Smooth muscle cell (in vitro differentiated cells): ENCODE measurements around the gene PPP2R2D. TPM values are rescaled to one million over a fixed set of nuclear protein-coding genes. Genes with fewer than 3 reads are reported as not detected.
"Not testable (repeated sequence)": the region's sequence is repeated elsewhere in the genome, so short reads cannot be mapped to it uniquely, and the experiment has no call there.

Experiments used
- DNase-seq: peaks from one replicate; lab custom pipeline; 2025; ENCODE audit not compliant: unreplicated experiment; lab: John Stamatoyannopoulos, UW
- H2AFZ ChIP-seq: fragments of 200-600 bp; sonication (generic); 2 replicates; pipeline ENCODE4 v1.6.0; 2016; ENCODE audit warnings: antibody characterized with exemption, low read depth, mild to moderate bottlenecking
- H3F3A ChIP-seq: fragments of 200-600 bp; sonication (generic); 2 replicates; pipeline ENCODE4 v1.6.0; 2017; ENCODE audit warnings: antibody characterized with exemption, low read depth
- H3K27ac ChIP-seq: fragments of 200-600 bp; sonication (generic); 2 replicates; pipeline ENCODE4 v1.5.1; 2016; ENCODE audit warnings: low read depth, mild to moderate bottlenecking
- H3K27me3 ChIP-seq: fragments of 200-600 bp; sonication (generic); 2 replicates; pipeline ENCODE4 v1.6.1; 2016; ENCODE audit warnings: low read depth, mild to moderate bottlenecking
- H3K36me3 ChIP-seq: fragments of 200-600 bp; sonication (generic); 2 replicates; pipeline ENCODE4 v1.5.1; 2016; ENCODE audit warnings: low read depth
- H3K4me1 ChIP-seq: fragments of 200-600 bp; sonication (generic); 2 replicates; pipeline ENCODE4 v1.5.1; 2016; ENCODE audit warnings: low read depth
- H3K4me2 ChIP-seq: fragments of 200-600 bp; sonication (generic); 2 replicates; pipeline ENCODE4 v1.6.0; 2016; ENCODE audit warnings: mild to moderate bottlenecking
- H3K4me3 ChIP-seq: fragments of 200-600 bp; sonication (generic); 2 replicates; pipeline ENCODE4 v1.5.1; 2016; ENCODE audit warnings: mild to moderate bottlenecking
- H3K79me2 ChIP-seq: fragments of 200-600 bp; sonication (generic); 2 replicates; pipeline ENCODE4 v1.6.0; 2016; ENCODE audit warnings: low read depth, mild to moderate bottlenecking
- H3K9ac ChIP-seq: fragments of 200-600 bp; sonication (generic); 2 replicates; pipeline ENCODE4 v1.6.0; 2016; ENCODE audit warnings: low read depth
- H3K9me3 ChIP-seq: fragments of 200-600 bp; sonication (generic); replicated peaks from 2 replicates; pipeline ENCODE4 v1.5.1; 2016; ENCODE audit warnings: low read depth
- H4K20me1 ChIP-seq: fragments of 200-600 bp; sonication (generic); 2 replicates; pipeline ENCODE4 v1.6.0; 2016; ENCODE audit warnings: low read depth
- WGBS: methylation state at CpG from one replicate; pipeline ENCODE4 v1.1.7; 2016; ENCODE audit warnings: low lambda C conversion rate; 5-methylcytosine and 5-hydroxymethylcytosine counted together
- polyA plus RNA-seq: library from polyadenylated mRNA; unstranded; fragments of >200 nt; fragmentation: Nextera tagmentation; extraction: Ambion mirVana; gene quantifications from 2 replicates; pipeline ENCODE4 v1.2.1, GENCODE V29; 2016
- total RNA-seq: library from RNA; depleted of rRNA; stranded (reverse); fragments of >200 nt; gene quantifications from 2 replicates; pipeline ENCODE4 v1.2.3, GENCODE V29; 2014
- TF ChIP-seq, protein P1 (sequence below): fragments of 200-600 bp; sonication (generic); IDR thresholded peaks from 2 replicates; pipeline ENCODE4 v1.5.1; 2017; ENCODE audit warnings: borderline replicate concordance, mild to moderate bottlenecking, antibody characterized with exemption; ENCODE audit not compliant: insufficient read depth, poor library complexity, severe bottlenecking

The PPP2R2D gene
- total and polyA plus RNA-seq, 2 experiments from 2014 or later: 22.5 to 27.1 TPM

DNA sequence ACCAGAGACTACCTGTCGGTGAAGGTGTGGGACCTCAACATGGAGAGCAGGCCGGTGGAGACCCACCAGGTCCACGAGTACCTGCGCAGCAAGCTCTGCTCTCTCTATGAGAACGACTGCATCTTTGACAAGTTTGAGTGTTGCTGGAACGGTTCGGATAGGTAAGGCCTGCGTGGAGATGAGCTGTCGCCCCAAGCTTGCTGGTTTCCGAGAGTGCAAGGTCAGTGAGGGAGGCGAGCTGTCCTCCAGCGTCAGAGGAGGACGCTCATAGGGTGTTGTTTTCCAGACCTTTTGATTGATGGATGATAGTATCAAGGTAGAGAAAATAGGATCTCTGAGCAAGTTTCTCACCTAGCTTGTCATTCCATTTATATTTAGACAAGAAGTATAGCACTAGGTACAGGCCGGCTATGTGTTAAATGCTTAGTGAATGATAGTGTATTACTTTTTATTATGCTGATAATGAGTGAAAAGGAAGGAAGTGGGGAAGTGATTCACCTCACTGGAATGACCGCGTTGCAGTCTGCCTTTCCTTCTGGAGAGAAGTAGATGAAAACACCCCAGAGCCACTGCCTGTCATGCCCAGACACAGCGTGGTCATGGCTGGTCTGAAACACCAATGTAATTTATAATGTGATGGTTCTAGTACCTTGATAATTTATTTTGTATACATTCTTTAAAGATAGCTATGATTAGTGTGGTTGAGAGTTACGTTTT, 47.0 kb downstream of the PPP2R2D start:
- Histone ChIP-seq H2AFZ (no peak overlapping the region), H3K27me3 (no peaks in the 10 kb centered on the region), H3K4me1 (no peaks in the 10 kb centered on the region), H3K9ac (no peak overlapping the region), H3K27ac (peak overlapping the region; percentile 41), H3F3A (peaks cover 9% of the 10 kb centered on the region), H4K20me1 (peaks cover 67% of the 10 kb centered on the region), H3K79me2 (peaks cover 5% of the 10 kb centered on the region), H3K9me3 (no peaks in the 10 kb centered on the region), H3K36me3 (peaks cover 8% of the 10 kb centered on the region), H3K4me3 (no peak overlapping the region), H3K4me2 (peak overlapping the region; percentile 17)
- DNase-seq: no peak
- TF ChIP-seq, protein P1, sequence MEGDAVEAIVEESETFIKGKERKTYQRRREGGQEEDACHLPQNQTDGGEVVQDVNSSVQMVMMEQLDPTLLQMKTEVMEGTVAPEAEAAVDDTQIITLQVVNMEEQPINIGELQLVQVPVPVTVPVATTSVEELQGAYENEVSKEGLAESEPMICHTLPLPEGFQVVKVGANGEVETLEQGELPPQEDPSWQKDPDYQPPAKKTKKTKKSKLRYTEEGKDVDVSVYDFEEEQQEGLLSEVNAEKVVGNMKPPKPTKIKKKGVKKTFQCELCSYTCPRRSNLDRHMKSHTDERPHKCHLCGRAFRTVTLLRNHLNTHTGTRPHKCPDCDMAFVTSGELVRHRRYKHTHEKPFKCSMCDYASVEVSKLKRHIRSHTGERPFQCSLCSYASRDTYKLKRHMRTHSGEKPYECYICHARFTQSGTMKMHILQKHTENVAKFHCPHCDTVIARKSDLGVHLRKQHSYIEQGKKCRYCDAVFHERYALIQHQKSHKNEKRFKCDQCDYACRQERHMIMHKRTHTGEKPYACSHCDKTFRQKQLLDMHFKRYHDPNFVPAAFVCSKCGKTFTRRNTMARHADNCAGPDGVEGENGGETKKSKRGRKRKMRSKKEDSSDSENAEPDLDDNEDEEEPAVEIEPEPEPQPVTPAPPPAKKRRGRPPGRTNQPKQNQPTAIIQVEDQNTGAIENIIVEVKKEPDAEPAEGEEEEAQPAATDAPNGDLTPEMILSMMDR: no peak
- WGBS: 76% methylated on average over 18 of the region's 18 CpGs

DNA sequence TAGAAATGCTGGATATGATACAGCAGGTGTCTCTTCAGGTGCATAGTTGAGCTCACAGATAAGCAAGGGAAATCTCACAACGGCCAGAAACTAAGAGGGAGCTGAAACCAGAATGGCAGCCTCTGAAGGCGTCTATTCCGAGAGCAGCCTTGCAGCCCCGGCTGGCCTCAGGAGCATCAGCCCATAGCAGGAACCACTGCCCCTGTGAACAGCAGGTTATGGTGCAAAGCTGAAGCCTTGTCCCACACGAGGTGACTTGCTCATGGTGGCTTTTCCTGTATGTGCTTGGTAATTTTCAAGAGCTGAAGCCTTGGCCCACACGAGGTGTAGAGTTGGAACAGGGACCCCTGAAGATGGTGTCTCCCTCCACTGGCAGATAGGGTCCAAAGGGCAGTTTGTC, 47.7 kb downstream of the PPP2R2D start:
- Histone ChIP-seq H3K4me2 (peak overlapping the region; percentile 17), H4K20me1 (peaks cover 60% of the 10 kb centered on the region)
- 98% methylated on average over 6 of the region's 6 CpGs for WGBS

DNA sequence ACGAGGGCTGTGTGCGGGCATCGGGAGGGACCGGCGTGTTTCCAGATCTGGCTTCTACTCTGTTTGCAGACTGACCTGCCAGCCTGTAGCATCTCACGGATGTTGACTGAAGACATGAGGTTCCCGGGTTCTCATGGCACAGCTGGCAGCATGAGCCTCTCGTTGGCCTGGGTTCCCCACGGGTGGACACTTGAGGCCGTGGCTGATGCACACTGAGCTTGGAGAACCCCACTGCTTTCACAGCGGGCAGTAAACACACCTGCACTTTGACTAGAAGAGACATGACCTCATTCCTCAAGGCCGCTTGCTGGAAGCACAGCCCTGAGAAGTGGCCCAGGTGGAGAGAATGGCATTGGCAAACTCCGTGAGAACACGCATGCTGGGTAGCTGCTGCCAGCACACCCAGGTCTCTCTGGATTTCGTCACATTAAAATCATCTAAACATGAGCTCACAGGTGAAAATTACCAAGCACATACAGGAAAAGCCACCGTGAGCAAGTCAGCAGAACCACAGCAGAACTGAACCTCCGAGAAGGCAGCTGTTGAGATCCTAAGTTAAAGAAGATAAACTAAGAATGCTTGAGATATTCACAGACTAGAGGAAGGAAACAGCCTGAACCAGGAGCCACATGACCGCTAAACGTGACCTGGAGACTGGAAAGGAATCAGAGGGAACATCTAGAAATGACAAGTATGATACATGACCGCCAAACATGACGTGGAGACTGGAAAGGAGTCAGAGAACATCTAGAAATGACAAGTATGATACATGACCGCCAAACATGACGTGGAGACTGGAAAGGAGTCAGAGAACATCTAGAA, 48.4 kb downstream of the PPP2R2D start:
- no peak for DNase-seq
- no peak overlapping the region for H2AFZ ChIP-seq
- no peak overlapping the region for H3K4me2 ChIP-seq
- H3K27ac ChIP-seq: no peak overlapping the region
- no peaks in the 10 kb centered on the region for H3K9me3 ChIP-seq
- no peaks in the 10 kb centered on the region for H3K4me1 ChIP-seq
- TF ChIP-seq, protein P1: no peak
- H3K36me3 ChIP-seq: peaks cover 8% of the 10 kb centered on the region
- H3K9ac ChIP-seq: no peak overlapping the region
- H4K20me1 ChIP-seq: peaks cover 58% of the 10 kb centered on the region
- no peaks in the 10 kb centered on the region for H3K27me3 ChIP-seq
- peaks cover 6% of the 10 kb centered on the region for H3F3A ChIP-seq
- no peak overlapping the region for H3K4me3 ChIP-seq
- peaks cover 5% of the 10 kb centered on the region for H3K79me2 ChIP-seq
- WGBS: 94% methylated on average over 22 of the region's 23 CpGs

More for the DNA sequence above, 47.7 kb downstream of the PPP2R2D start:
- Histone ChIP-seq H3K27ac (no peak overlapping the region), H3K36me3 (peaks cover 8% of the 10 kb centered on the region), H3K4me3 (no peak overlapping the region), H2AFZ (no peak overlapping the region), H3K9ac (no peak overlapping the region), H3F3A (peaks cover 9% of the 10 kb centered on the region), H3K9me3 (no peaks in the 10 kb centered on the region), H3K4me1 (no peaks in the 10 kb centered on the region), H3K27me3 (no peaks in the 10 kb centered on the region), H3K79me2 (peaks cover 5% of the 10 kb centered on the region)
- DNase-seq: no peak
- TF ChIP-seq, protein P1: no peak

DNA sequence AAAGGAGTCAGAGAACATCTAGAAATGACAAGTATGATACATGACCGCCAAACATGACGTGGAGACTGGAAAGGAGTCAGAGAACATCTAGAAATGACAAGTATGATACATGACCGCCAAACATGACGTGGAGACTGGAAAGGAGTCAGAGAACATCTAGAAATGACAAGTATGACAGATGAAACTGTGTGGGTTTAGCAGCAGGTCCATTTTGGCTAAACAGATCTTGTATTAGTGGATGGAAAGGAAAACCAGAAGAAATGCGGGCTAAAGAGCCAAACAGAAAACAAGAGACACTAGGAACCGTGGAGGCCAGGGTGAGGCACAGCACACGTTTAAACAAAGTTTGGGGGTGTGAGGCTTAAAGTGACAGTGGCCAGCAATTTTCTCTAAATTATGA, 49.1 kb downstream of the PPP2R2D start:
- WGBS: 97% methylated on average over 7 of the region's 7 CpGs
- H3K36me3 ChIP-seq, H3K4me3 ChIP-seq, H3K79me2 ChIP-seq, DNase-seq, H3K27ac ChIP-seq, H3K4me2 ChIP-seq, H3F3A ChIP-seq, H3K27me3 ChIP-seq, H3K4me1 ChIP-seq, H2AFZ ChIP-seq, H3K9ac ChIP-seq, H3K9me3 ChIP-seq: not testable (repeated sequence)
- peaks cover 53% of the 10 kb centered on the region for H4K20me1 ChIP-seq
